Inflammatory macrophage treated with lipopolysaccharide for 1 hour (primary cell): ENCODE results near the gene SELENOW.
"Not testable (repeated sequence)": the region's sequence is repeated elsewhere in the genome, so short reads cannot be mapped to it uniquely, and the experiment has no call there.

Experiments
- DNase-seq, 2 donors: peaks; one replicate each; pipeline ENCODE4 v3.0.0-alpha.2; 2020 to 2022

The SELENOW gene

DNA sequence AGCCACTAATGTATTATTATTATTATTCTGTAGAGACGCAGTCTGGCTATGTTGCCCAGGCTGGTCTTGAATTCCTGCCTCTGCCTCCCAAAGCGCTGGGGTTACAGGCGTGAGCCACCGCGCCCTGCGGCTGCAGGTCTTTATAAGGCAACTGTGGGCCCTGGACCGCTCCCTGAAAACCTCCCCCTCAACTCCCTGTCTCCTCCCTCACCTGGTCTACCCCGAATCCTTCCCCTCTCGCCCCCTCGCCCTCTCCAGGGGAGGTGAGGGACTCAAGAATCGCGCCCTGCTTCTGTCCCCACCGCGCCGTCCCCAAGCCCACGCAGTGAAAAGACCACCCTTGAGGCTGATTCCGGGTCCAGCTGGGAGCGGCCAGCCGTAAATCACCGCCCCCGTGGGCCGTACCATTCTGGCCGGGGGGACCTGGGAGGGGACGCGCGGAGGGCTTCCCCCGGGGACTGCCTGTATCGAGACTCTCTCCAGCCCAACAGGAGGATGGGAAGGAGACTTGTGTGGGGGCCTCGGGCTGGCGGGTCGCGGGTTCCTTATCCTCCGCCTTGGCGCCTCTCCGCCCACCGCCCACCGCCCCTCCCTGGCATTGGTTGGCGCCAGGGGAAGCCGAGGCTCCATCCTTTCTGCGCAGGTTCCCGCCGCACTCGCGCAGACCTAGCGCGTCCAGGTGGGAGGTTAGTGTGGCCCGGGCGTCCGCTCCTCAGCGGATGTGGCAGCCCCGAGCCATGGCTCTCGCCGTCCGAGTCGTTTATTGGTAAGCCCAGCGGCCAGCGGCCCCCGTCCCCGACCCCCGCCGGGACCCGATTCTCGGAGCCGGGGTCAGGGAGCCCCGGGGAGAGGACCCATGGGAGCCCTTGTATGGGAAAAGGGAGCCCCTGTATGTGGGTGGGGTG, at the start of gene SELENOW:
TSS of gene SELENOW (plus strand) at position 655 of the 905 bp plus-strand sequence. CDS start at position 738, 83 bp downstream.
- peak; percentile 38 to 73 for DNase-seq

DNA sequence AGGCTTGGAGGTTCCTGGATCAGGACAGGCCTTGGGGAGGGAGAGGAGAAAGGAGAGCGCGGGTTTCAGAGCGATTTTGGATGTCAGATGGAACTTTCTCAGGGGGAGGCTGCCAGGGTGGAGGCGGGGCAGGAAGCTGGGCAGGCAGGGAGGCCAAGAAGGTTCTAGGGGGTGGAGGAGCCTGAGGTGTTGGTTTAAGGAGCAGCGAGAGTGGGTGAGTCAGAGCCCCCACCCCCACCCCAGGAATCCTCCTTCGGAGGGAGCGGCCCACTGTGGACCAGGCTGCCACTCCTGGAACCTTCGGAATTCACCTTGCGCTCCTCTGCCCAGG, 49.1 kb upstream of the SELENOW start:
- no peak for DNase-seq

DNA sequence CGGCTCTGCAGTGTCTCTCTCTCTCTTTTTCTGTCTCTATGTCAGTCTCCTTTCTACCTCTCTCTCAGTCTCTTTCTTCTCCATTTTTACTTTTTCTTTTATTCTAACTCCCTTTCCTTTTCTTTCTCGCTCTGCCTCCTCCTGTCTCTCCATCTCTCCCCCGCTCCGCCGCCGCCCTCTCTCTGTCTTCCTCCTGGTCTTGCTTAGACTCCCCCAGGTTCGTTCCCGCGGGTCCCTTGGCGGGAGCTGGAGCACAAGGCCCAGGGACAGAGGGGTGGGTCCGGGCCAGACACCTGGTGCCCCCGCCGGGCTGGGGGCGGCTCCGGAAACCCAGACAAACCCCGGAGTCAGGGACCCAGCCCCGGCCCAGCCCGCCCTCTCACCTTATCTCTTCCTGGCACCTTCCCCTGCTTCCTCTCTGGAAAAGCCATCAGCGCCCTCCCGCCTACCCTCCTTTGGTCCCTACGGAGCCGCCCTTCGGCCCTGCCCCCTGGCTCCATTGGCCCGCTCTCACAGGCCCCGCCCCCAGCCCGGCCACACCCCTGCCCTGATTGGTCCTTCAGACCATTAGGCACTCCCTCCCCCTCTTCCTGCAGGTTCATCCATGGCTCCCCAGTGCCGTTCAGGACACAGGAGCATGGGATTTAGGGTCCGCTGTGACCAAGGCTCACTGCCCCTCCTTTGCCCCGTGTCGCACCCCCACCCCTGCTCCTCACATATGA, 48.5 kb upstream of the SELENOW start:
- peak; percentile 31 to 40 for DNase-seq

DNA sequence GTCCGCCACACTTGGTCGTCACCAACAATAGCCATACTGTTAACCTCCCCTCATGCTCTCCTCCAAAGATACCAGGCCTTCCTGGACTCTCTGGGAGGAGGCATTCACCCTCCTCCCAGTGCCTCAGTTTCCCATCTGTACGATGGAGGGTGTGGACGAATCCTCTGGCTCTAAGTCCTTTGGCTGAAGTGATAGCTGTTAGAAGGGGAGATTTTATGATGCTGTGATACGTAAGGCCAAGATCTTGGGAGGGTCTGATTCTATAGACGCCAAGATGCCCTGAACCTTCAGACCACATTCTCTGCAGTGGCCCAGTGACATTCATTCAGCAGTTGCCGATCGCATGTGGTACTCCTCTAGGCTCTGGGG, 48.0 kb upstream of the SELENOW start:
- no peak for DNase-seq

DNA sequence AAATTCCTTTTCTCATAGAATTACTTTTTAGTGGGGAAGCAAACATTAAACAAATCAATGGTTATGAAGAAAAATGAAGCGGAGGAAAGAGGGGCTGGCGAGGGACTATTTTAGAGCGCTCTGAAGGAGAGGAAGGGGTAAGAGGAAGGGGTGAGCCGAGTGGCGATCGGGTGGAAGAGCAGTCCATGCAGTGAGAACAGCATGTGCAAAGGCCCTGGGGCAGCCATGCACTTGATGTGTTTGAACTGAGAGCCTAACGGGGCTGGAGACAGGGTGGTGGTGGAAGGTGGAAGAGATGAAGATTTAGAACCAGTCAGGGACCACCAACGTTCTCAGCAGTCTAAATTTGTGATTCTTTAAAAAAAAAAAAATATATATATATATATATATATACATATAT, 47.6 kb upstream of the SELENOW start:
- no peak for DNase-seq

- no peak for DNase-seq
Measured at GRCh38 chr19:47735131-47735530, 43.4 kb upstream of the SELENOW start.

- no peak for DNase-seq
Measured at GRCh38 chr19:47740866-47741519, 37.5 kb upstream of the SELENOW start.

- no peak for DNase-seq
Measured at GRCh38 chr19:47741544-47742140, 36.9 kb upstream of the SELENOW start.

GRCh38 chr19:47742634-47743033, 35.9 kb upstream of the SELENOW start:
- no peak for DNase-seq

GRCh38 chr19:47745010-47745901, 33.2 kb upstream of the SELENOW start, which contains the start of gene NOP53:
Gene NOP53 (plus strand): TSS chr19:47745546. CDS start chr19:47745560, 14 bp downstream.
- DNase-seq = peak; percentile 93 to 100

GRCh38 chr19:47746129-47746528, 32.4 kb upstream of the SELENOW start:
- DNase-seq = not testable (repeated sequence)

DNA sequence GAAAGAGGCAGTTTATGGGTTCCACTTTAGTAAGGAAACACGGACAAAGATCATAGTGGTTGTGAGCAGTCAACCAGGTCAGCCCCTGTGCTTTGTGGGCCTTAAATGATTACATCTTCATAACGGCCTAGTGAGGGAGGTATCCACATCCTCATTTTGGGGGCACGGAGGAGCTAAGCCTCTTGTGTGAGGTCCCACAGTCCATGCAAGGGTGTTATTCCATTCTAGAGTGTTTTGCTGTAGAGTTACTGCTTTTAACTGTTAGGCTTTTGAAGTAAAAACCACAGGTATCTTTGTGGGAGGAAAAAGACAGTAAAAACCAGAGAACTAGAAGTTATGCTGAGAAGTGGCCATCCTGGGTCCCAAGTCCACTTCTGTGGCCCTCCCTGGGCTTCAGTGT, 29.2 kb upstream of the SELENOW start:
- DNase-seq = no peak

DNA sequence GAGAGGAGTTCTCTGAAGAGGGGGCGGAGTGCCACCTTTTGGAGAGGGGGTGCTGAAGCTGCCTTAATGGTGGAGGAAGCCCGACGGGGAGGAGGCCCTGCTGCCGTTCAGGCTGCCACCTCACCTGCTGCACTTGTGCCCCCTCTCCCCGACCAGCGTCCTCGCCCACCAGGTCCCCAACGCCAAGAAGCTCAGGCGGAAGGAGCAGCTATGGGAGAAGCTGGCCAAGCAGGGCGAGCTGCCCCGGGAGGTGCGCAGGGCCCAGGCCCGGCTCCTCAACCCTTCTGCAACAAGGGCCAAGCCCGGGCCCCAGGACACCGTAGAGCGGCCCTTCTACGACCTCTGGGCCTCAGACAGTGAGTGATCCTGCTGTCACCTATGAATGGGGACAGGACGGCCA, 27.8 kb upstream of the SELENOW start:
- no peak for DNase-seq

DNA sequence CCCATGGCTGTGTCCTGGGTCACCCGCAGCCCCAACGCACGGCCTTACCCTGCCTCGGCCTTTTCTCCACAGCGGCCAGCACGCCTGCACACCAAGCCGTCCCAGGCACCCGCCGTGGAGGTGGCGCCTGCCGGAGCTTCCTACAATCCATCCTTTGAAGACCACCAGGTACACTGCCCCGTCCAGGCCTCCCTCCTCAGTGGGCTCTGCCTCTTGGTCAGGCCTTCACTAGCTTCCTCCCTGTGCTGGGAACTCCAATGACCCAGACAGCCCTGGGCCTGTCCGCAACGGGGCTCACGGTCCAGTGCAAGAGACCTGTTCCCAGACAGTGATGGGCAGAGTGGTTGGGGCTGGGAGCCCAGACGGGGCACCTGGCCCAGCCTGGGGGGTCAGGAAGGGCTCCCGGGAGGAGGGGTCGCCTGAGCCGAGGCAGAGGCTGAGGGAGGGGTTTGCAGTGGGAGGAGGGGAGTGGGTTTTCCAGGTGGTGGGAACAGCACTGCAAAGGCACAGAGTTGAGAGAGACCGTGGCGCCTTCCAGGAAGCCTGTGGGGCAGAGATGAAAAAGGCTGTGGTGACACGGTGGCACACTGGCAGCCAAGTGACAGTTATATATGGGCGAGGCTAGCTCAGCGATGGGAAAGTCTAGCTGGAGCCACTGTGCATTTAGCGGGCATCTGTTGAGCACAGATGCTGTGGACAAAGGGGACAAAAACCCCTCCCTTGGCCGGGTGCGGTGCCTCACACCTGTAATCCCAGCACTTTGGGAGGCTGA, 25.9 kb upstream of the SELENOW start:
- no peak for DNase-seq

- no peak for DNase-seq
Measured at GRCh38 chr19:47754206-47755064, 24.1 kb upstream of the SELENOW start.

DNA sequence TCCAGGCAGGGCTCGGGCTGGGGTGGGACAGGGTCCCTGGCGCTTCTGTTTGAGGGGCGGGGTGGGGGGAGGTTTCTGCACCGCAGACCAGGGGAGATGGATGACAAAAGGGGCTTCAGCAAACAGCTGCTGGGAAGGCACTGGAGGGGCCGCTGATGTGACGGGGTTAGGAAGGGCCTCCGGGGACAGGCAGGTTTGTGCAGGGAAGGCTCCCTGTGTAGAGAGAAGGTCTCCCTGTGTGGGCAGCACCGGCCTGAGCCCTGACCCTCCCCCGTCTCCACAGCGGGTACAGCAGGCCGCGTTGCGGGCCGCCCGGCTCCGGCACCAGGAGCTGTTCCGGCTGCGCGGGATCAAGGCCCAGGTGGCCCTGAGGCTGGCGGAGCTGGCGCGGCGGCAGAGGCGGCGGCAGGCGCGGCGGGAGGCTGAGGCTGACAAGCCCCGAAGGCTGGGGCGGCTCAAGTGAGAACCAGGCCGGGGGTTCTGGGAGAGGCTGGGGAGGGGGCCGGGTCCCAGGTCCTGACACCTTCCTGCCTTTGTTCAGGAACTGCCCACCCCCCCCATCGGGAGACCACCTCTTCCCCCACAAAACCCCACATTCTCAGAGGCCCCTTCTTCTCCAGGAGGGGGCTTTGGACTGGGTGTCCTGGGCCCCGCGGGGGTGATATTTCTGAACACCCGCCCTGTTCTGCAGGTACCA, 23.3 kb upstream of the SELENOW start:
- no peak for DNase-seq

DNA sequence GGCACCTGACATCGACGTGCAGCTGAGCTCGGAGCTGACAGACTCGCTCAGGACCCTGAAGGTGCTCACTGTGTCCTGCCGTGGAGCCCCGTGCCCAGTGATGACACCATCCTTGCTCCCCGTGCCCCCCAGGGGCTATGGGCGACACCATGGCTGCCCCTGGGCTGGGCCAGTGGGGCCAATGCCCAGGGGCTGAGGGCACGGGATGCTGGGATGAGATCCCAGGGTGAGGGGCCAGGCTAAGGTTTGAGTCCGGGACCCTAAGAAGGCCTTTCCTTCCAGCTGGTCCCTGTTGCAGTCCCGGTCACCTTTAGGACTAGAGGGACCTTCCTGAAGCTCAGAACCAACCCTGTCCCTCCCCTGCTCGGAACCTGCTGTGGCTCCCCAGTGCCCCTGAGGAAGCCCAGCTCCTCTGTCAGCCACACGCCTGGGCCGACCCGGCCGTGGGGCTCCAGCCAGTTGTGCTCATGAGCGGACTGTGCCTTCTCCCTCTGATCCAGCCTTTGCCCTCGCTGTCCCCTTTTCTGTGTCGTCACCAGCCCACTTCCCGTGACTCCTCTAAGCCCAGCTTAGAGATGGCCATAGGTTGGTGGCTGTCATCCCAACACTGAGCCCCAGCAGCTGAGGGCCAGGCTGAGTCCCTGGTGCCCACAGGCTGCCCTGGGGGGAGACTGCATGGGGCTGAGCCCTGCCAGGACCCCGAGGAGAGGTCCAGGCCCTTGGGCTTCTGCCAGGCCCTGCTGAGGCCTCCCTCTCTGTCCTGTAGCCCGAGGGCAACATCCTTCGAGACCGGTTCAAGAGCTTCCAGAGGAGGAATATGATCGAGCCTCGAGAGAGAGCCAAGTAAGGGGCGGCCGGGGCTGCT, 22.5 kb upstream of the SELENOW start:
- DNase-seq = no peak

GRCh38 chr19:47756627-47756929, 21.9 kb upstream of the SELENOW start:
- no peak for DNase-seq
